Astrocyte (in vitro differentiated cells and primary cell): ENCODE results near the gene ELP6.

Source experiments
- CTCF ChIP-seq: IDR thresholded peaks from 2 replicates; pipeline ENCODE4 v1.5.1; 2011; ENCODE audit warnings: low read depth, mild to moderate bottlenecking, inconsistent platforms, low read length, moderate library complexity; ENCODE audit not compliant: insufficient read depth
- EZH2 ChIP-seq: IDR thresholded peaks from 2 replicates; pipeline ENCODE4 v1.6.1; 2012; ENCODE audit warnings: mild to moderate bottlenecking, low read length, inconsistent platforms; ENCODE audit not compliant: insufficient read depth

GRCh38 chr3:47515864-47516319 lies 2.4 kb upstream of the ELP6 start:
- TF ChIP-seq CTCF (no peak), EZH2 (no peak)
